Nucleus accumbens (tissue), 56 donors: ENCODE data around the gene FOXE3.

Experiments
- DNase-seq, 56 donors: peaks; one replicate each; lab custom pipeline; 2025; lab: John Stamatoyannopoulos, UW

FOXE3 gene

DNA sequence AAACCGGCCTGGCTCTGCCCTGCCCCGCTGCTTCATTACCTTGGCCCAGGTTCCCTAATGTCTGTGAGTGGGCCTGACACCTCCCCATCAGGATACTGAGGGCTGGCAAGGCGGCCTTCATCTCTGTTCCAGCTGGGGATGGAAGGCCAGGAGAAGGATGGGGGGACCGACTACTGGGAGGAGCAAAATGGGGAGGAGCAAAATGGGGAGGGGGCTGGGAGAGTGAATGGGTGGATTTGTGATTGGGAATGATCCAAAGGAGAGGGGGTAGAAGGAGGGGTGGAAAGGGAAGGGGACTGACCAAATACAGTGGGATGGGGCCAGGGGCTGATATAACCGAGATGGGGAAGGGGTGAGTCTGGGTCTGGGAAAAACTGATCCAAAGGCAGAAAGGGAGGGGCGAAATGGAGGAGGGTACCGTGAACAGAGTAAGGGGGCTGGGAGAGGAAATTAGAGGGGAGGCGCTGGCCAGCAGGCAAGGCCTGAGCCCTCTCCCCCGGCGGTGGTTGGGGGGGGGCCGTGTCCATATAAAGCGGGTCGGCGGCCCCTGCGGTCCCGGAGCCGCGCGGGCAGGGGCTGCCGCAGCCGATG lies at the start of gene FOXE3:
FOXE3 (plus strand) TSS at position 558 of the 591 bp plus-strand sequence; CDS start at position 589, 31 bp downstream.
- no peak for DNase-seq

DNA sequence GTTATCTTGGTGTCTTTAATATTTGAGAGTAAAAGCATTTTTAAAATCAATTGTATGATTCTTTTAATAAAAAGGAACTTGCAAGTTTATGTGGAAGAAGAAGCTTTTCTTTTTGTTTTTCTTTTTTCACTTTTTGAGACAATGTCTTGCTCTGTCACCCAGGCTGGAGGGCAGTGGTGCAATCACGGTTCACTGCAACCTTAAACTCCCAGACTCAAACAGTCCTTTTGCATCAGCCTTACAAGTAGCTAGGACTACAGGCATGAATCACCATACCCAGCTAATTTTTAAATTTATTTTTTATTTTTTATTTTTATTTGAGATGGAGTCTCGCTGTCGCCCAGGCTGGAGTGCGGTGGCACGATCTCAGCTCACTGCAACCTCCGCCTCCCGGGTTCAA lies 48.4 kb upstream of the FOXE3 start:
- DNase-seq, result no peak

DNA sequence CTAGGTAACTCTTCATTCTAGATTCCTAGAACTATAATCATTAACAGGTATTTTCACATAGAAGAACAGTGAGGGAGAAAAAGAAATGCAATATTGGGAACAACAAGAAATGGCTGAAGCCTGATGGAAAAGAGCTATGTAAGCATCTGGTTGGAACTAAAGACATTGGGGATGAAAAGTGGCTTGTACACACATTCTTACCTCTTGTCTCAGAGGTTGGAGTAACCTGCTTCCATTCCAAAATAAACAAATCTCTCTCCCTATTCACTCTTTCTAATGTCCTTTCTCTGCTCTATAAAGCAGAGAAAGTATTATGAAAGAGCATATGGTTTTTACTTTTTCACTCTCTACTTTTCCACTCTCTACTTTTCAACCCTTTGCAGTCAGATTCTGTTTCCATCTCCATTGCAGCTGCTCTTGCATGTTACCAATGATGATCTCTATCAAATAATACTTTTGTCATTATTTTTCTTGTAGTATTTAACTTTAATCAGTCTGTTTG lies 45.0 kb upstream of the FOXE3 start:
- no peak for DNase-seq

DNA sequence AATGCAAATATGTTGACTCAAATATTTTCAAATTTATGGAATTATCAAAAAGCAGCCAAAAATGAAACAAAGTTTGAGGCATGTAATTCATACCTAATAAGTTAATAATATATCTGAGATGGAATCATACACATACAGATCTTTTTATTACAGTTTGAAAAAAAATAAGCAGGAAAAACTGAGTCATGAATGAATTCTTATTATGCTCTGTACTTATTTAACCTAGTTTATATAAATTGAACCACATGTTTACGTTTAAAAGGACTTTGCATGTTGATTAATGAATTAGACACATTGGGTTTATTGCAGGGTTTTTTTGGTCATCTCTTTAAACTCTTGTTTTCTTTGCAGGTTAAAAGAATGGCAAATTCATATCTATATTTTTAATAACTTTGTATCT lies 41.6 kb upstream of the FOXE3 start:
- DNase-seq, result no peak

DNA sequence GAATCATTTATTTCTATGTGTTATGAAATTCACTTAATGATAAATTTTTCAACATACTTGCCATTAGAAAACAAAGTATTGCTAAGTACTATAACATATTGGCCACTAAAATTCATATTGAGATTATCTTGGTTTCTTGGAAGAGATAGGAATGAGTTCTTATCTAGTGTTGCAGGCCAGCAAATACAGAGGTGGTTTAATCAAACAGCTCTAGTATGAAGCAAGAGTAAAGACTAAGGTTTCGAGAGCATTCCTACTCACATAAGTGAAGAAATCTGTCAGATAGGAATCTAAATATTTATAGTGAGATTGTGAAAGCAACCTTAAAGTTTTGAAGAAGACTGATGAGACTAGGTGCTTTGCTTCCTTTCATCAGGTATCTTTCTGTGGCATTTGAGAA lies 37.9 kb upstream of the FOXE3 start:
- DNase-seq, result no peak

DNA sequence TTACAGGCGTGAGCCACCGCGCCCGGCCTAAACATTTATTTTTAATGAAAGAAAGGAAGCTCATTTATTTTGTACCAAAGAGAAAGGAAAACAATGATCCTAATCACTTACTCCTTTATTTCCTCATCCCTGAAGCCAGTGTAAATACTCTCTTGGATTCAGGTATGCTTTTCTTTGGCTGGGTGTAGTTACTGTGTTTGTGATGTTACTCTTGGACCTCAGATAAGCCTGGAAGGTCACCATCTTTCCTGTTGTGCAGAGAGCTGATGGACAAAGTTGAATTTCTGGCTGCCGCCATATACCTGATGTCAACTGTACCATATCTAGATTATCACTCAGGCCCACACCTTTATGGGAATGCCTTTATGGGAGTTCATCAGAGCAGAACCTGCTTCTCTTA lies 35.4 kb upstream of the FOXE3 start:
- no peak for DNase-seq

DNA sequence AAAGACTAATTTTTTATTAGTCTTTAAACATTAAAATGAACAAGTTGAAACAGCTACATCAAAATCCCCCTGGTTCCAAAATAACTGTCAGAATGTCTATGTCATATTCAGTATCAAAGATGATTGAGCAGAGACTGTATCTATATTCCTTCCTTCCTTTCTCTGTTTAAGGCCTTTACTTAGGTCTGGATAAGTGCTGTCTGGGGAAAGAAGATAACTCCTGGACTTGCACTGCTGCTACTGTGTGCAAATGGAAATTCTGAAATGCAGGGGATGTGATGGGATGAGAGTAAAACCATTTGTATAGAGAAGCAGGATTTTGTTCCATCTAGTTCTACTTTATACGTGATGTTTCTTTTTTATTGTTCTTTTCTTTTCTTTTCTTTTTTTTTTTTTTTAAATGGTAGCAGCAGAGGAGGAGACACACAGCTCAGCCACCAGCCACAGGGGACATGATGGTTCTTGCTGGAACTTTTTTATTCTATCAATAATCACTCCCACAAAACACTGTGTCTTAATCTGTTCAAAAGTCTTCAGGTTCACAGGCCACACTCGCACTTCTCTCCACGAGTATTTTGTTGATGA lies 33.6 kb upstream of the FOXE3 start:
- no peak for DNase-seq

DNA sequence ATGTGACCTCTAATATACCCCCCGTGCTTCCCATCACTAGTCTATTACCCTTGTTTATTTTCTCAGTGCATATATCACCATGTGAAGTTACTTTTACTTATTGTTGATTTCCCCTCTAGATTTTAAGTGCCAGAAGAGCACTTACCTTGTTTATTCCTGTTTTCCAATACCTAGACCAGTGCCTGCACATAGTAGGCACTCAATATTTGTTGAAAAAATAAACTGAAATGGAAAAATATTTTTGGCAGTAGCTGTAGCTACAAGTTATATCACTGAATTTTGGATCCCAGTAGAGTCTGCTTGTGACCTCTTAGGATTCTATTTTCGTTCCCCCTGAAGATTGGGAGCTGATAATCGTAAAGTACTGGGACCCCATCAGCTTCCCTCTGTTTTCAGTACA lies 32.0 kb upstream of the FOXE3 start:
- DNase-seq, result no peak

DNA sequence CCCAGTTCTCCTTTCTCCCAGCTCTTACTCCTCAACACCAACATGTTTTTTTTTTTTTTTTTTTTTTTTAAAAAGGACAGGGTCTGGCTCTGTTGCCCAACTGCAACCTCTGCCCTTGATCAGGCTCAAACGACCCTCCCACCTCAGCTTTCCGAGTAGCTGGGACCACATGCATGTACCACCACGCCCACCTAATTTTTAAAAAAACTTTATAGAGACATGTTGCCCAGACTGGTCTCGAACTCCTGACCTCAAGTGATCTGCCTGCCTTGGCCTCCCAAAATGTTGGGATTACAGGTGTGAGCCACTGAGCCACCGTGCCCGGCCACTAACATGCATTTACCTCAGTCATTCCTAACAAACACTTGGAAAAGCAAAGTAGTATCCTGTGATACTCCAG lies 31.1 kb upstream of the FOXE3 start:
- no peak for DNase-seq

DNA sequence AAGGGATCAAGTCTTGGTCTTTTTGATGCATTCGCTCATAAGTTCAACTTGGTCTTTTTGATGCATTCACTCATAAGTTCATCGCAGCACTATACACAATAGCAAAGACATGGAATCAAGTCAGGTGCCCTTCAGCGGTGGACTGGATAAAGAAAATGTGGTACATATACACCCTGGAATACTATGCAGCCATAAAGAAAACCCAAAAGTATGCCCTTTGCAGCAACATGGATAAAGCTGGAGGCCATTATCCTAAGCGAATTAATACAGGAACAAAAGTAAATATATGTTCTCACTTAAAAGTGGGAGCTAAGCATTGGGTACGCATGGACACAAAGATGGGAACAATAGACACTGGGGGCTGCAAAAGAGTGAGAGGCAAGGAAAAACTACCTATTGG lies 29.8 kb upstream of the FOXE3 start:
- DNase-seq, result no peak

DNA sequence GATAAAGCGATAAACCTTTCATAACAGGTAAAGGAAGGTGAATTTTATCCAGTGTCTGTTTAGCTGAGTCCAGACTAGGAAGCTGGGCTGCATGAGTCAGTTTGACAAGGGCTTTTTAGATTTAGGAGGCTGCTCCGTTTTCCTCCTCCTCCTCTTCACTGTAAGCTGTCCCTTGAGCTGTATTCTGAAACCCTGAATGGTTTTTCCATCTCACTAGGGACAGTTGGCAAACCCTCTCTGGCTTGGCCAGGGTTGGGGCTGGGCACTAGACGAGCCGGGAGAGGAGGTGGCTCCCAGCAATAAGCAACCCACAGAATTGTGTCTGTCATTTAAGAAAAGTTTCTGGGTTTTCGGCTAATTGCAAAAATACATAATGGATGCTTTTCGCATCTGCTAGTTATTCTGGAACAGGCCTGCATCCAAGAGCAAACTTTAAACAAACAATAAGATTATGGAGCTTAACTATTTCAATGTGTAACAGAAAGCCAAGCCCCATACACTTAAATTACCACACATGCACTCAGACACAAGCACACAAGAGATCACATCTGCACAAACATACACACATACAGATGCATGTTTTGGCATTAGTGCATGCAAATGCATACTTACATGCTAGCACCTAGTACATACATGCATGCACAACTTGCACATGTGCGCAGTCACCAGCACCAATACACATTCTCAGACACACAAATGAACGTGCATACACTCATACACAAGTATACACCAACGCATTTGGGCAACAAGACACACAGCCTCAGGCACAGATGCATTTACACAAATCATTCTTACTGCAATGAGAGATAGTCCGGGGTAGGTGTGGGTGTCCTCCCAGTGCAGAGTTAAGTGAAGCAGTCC lies 27.8 kb upstream of the FOXE3 start:
- peak in 1 of 56 donors; percentile 30 for DNase-seq

DNA sequence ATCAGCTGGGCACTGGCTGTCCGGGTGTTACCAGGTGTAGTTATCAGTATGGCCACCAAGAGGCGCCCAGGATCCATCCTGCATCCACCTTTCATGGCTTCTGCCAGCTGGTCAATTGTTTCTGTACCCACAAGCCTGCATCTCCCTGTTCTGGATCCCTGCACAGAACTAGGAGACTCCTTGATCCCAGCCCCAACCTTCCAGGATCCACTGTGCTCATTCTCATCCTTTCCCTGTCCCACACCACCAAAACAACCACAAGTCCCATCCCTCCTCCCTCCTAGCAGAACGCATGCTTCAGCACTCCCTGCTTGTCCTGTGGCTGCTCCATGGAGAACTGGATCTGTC lies 27.2 kb upstream of the FOXE3 start:
- DNase-seq, result peak in 31 of 56 donors; percentile 1 to 52 (median 11)

DNA sequence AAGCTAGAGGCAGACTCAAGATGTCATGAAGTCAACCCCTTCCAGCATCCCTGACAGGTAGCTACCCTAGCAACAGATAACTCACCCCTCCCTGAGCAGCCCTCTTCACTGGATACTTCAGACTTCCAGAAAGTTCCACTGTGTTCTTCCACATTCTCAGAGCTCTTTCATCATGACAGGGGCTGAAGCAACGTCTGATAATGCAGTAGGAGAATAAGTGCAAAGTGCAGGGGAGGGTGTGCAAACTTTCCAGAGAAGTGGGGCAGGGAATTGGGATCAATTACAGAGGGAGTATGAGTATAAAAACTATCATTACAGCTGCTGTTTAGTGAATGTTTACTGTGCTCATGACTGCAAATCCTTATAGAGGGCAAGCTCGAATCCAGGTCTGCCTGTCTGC lies 26.4 kb upstream of the FOXE3 start:
- no peak for DNase-seq

DNA sequence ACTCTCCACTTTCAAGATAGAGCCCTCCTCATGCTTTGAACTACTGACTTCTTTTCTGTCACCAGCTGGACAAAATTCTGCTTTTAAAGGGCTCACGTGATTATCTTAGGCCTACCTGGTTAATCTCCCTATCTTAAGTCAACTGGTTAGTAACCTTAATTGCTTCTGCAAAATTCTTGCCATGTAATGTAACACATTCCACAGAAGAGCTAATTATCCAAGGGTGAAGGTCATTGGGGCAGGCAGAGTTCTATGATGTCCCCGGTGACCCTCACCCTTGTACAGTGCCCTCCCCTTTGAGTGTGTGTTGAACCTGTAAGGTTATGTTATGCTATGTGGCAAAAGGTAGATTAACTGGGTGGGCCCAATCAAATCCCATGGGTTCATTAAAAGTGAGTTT lies 25.2 kb upstream of the FOXE3 start:
- no peak for DNase-seq

DNA sequence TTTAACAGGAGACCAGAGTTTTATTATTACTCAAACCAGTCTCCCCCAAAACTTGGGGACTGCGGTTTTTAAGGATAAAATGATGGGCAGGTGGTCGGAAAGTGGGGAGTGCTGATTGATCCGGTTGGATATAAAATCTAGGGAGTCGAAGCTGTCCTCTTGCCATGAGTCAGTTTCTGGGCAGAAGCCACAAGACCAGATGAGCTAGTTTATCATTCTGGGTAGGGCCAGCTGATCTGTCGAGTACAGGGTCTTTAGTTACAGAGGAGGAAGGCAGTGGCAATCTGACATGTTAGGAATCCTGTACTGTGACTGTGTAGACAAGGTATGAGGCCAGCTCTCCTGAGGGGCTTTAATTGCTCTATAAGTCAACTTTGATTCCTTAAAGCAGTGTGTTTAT lies 22.9 kb upstream of the FOXE3 start:
- no peak for DNase-seq

DNA sequence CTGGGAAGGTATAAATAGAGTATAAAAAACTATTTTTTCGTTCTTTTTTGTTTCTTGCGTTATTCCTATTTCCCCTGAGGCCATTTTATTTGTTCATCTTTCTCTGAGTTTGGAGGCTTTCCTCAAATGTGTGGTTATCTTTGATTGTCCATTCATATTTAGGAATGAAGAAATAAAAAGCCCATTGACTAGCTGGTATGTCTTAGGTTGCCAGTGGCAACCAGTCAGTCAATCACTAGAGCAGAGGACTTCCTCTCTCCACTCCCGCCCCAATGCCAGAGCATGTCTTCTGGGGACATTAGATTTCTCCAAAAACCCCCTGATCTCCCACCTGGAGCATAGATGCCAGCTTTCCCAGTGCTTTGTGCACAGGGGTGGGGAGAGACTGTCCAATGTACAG lies 20.7 kb upstream of the FOXE3 start:
- DNase-seq, result no peak

DNA sequence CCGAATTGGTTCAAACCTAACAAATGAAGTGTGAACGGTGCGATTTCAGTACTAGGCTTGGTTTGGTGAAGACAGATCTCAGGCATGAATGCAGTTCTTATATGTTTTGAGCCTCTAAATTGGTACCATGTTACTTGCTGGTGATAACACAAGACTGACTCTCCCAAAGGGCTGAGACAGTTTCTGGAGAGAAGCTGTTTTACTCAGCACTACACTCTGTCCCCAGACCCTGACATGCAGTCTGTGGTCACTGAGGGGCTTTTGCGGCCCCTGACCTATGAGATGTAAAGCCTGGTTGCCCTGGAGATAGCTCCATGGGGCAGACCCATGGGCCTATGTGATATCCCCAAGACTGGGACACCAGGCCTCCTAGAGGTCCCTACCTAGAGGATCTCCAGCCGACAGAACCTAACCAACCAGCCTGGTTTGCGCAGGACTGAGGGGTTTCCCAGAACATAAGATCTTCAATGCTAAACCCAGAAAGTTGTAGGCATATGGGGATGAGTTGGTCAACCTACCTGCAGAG lies 19.4 kb upstream of the FOXE3 start:
- DNase-seq, result no peak

DNA sequence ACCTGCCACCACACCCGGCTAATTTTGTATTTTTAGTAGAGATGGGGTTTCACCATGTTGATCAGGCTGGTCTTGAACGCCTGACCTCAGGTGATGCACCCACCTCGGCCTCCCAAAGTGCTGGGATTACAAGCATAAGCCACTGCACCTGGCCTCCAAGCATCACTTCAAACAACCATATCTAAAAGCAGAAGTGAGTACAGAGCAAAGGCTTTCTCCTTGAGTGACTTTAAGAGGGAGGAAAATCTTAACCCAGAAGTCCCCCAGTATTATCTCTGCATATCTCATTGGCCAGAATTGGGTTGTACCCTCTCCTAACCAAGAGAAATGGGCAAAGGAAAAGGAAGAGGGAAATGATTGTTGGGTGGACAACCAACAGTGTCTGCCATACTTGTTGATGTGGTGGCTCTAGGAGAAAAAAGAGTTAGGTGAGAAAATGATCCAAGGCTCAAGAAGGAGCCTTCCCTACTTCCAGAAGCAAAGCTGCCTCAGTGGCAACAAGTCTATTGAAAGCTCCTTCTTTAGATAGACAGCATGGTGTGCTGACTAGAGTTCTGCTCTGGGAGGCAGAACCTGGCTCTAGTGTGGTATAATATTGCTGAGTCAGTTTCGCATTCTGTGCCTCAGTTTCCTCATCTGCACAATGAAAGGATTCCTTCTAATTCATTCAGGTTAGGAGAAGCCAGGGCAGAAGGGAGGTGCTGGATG lies 16.8 kb upstream of the FOXE3 start:
- no peak for DNase-seq

DNA sequence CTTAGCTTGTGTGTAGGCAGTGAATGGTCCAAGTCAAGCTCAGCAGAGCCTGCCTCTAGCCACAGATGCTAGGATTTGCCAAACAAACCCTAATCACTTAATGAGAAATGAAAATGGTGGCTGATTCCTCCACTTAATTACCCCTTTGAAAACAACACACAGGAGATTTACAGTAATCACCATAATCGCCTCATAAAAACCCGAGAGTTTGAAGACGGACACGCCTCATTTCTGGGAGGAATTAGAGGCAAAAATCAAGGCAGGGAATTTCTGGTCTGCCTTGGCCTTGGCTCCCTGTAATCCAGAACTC lies 16.3 kb upstream of the FOXE3 start:
- DNase-seq, result no peak

DNA sequence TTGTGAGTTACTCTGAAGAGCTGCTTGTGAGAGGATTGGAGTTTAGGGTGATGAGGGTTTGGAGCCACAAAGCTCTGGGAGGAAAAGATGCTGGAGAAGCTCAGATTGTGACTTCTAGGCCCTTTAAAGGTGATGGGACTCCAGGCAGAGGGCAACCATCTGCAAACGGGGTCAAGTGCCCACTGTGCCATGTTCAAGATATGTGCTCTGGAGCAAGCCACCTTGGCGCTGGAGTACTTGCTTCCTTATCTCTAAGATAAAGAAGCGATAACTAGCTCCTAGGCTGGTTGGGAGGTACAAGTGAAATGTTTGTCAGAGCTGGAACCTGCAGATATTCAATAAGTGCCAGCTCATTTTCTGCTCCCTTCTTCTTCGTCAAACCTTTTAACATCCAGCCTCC lies 14.3 kb upstream of the FOXE3 start:
- no peak for DNase-seq

DNA sequence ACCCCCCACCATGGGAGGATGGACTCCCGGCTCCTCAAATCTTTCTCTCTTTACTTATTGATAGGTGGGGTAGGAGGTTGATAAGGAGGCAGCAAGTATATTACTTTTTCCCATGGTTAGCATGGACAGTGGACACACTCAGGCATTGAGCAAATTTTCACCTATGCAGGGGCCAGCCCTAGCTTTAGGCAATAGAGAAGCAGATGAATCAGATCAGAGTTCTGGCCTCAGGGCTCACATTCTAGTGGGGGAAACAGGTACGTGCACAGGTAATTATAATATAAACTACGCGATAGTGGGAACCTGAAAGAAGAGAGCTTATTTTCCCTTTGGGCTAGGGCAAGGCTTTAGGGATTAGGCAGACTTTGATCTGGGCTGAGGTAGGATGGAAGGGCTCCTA lies 13.5 kb upstream of the FOXE3 start:
- no peak for DNase-seq
